ENCODE data around the gene RPL9. TPM values are rescaled to one million over a fixed set of nuclear protein-coding genes. Genes with fewer than 3 reads are reported as not detected.

Gene RPL9
- total and polyA plus RNA-seq, 2 of the 13 experiments (the other 11 are each of a cell fraction or from before 2014, with no cell fraction given), result 993 to 2,148 TPM

DNA sequence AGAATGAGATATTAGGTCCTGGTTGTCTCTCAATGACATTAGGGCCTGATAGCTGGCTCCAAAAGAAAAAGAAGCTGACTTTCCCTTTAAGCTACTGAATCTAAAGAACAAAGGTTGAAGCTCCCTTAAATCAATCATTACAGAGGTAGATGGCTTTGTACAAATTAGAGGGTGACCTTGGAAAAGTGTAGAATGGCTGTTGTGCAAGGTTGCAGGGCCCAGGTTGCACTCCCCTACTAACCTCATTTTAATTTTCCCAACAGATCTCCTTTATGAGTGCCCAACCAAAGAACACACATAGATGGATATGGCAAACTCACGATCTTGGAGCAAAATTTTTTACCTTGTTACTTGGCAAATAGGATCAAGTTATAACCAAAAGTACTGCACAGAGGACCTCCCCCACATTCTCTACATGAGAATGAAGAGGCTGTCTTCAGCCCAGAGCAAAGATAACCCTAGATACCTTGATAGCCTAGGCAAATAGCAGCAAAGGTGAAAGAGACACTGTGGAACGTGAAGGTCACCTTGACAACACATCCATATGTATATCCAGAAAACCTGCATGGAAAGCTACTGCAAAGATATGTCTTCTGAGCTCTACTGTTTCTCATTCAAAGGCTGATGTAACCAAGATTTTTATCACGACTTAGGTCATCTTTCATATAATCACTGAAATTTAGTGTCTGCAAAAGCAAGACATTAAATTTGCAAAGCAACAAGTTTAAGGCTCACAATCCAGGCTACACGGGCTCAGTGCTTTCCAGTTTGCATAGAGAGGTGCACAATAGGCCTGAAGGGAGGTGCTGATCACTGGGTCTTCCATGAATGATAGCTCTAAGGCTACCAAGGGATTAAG is 29.0 kb downstream of the RPL9 start (continued):
- TF ChIP-seq AKNA (CRISPR knock-in tag; IDR thresholded peaks at IDR 0.05; ENCODE audit: borderline replicate concordance) (no peak), GMEB1 (CRISPR knock-in tag; IDR thresholded peaks at IDR 0.05; ENCODE audit: borderline replicate concordance) (no peak), KDM4B (CRISPR knock-in tag; IDR thresholded peaks at IDR 0.05) (0 out of 2 replicates have a peak, but pooled peaks have one; percentile 6), FOXC1 (CRISPR knock-in tag; IDR thresholded peaks at IDR 0.05; ENCODE audit: borderline replicate concordance) (no peak), NONO (IDR thresholded peaks at IDR 0.05) (no peak), NONO (CRISPR knock-in tag; conservative IDR thresholded peaks at IDR 0.05) (peak; percentile 43), ZNF878 (CRISPR knock-in tag; IDR thresholded peaks at IDR 0.05) (no peak), TFDP1 (CRISPR knock-in tag; IDR thresholded peaks at IDR 0.05; ENCODE audit: borderline replicate concordance) (no peak), REPIN1 (CRISPR knock-in tag; IDR thresholded peaks at IDR 0.05; ENCODE audit: borderline replicate concordance, low read depth) (peak; percentile 18; the same call in 1 of the 2 replicates), TOPORS (CRISPR knock-in tag; IDR thresholded peaks at IDR 0.05) (0 out of 2 replicates have a peak, but pooled peaks have one; percentile 50), ZFAT (CRISPR knock-in tag; conservative IDR thresholded peaks at IDR 0.05) (no peak), ZNF10 (CRISPR knock-in tag; IDR thresholded peaks at IDR 0.05; ENCODE audit: borderline replicate concordance, low read depth) (no peak), ZNF430 (CRISPR knock-in tag; IDR thresholded peaks at IDR 0.05) (no peak)
- TF ChIP-seq, protein P1, sequence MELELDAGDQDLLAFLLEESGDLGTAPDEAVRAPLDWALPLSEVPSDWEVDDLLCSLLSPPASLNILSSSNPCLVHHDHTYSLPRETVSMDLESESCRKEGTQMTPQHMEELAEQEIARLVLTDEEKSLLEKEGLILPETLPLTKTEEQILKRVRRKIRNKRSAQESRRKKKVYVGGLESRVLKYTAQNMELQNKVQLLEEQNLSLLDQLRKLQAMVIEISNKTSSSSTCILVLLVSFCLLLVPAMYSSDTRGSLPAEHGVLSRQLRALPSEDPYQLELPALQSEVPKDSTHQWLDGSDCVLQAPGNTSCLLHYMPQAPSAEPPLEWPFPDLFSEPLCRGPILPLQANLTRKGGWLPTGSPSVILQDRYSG (CRISPR knock-in tag; IDR thresholded peaks at IDR 0.05), result no peak
- TF ChIP-seq, protein P2, sequence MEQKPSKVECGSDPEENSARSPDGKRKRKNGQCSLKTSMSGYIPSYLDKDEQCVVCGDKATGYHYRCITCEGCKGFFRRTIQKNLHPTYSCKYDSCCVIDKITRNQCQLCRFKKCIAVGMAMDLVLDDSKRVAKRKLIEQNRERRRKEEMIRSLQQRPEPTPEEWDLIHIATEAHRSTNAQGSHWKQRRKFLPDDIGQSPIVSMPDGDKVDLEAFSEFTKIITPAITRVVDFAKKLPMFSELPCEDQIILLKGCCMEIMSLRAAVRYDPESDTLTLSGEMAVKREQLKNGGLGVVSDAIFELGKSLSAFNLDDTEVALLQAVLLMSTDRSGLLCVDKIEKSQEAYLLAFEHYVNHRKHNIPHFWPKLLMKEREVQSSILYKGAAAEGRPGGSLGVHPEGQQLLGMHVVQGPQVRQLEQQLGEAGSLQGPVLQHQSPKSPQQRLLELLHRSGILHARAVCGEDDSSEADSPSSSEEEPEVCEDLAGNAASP (CRISPR knock-in tag; IDR thresholded peaks at IDR 0.05; ENCODE audit: borderline replicate concordance), result peak; percentile 59; the same call in 1 of the 2 replicates
- TF ChIP-seq, protein P3, sequence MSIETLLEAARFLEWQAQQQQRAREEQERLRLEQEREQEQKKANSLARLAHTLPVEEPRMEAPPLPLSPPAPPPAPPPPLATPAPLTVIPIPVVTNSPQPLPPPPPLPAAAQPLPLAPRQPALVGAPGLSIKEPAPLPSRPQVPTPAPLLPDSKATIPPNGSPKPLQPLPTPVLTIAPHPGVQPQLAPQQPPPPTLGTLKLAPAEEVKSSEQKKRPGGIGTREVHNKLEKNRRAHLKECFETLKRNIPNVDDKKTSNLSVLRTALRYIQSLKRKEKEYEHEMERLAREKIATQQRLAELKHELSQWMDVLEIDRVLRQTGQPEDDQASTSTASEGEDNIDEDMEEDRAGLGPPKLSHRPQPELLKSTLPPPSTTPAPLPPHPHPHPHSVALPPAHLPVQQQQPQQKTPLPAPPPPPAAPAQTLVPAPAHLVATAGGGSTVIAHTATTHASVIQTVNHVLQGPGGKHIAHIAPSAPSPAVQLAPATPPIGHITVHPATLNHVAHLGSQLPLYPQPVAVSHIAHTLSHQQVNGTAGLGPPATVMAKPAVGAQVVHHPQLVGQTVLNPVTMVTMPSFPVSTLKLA (IDR thresholded peaks at IDR 0.05), result no peak

Data from HepG2 (cell line).